Measurements from ENCODE around the gene PYROXD2.

DNA sequence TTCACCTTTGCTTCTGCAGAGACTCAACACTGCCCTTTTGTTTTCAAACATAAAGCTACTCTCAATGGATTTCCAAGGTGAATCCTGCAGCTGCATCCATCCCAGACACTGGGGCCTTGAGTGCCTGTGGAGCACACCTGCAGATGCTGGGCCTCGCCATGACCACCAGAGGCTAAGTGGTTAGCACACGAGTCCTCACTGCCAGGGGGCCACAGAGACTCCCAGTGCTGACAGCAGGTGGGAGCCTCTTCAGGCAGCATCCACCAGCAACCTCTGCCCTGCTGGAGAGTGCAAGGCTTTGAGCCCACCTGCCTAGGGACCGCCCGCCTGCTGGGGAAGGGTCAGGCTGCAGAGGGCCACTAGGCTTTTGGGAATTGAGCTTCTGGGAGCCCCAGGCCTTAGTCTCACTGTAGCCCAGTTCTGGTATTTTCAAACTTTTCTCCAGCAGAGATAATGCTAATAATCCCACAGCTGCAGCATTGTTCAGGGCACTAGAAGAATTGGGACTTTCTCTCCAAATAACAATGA lies 41.1 kb upstream of the PYROXD2 start:
- TF ChIP-seq POLR2A (IDR thresholded peaks at IDR 0.05) (no peak), POLR2AphosphoS5 (IDR thresholded peaks at IDR 0.05) (no peak), EP300 (IDR thresholded peaks at IDR 0.05) (no peak)
- TF ChIP-seq, protein P1, sequence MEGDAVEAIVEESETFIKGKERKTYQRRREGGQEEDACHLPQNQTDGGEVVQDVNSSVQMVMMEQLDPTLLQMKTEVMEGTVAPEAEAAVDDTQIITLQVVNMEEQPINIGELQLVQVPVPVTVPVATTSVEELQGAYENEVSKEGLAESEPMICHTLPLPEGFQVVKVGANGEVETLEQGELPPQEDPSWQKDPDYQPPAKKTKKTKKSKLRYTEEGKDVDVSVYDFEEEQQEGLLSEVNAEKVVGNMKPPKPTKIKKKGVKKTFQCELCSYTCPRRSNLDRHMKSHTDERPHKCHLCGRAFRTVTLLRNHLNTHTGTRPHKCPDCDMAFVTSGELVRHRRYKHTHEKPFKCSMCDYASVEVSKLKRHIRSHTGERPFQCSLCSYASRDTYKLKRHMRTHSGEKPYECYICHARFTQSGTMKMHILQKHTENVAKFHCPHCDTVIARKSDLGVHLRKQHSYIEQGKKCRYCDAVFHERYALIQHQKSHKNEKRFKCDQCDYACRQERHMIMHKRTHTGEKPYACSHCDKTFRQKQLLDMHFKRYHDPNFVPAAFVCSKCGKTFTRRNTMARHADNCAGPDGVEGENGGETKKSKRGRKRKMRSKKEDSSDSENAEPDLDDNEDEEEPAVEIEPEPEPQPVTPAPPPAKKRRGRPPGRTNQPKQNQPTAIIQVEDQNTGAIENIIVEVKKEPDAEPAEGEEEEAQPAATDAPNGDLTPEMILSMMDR (IDR thresholded peaks at IDR 0.05) = no peak
